Measurements from ENCODE around the gene DENND6A.
"Not testable (repeated sequence)": the region's sequence is repeated elsewhere in the genome, so short reads cannot be mapped to it uniquely, and the experiment has no call there.

The DENND6A gene

GRCh38 chr3:57718118-57718517 lies 25.2 kb upstream of the DENND6A start:
- Histone ChIP-seq H3K4me1 (ENCODE audit: control insufficient read depth, insufficient read depth, low read length) (no peaks in the 10 kb centered on the region), H3K27me3 (ENCODE audit: control insufficient read depth, insufficient read depth, low read length) (no peaks in the 10 kb centered on the region), H3K27ac (ENCODE audit: low read length) (no peak overlapping the region), H3K36me3 (ENCODE audit: control insufficient read depth, insufficient read depth, low read length) (no peaks in the 10 kb centered on the region), H3K4me3 (ENCODE audit: low read length) (no peak overlapping the region), H3K9me3 (ENCODE audit: control insufficient read depth, insufficient read depth, low read length) (no peaks in the 10 kb centered on the region)
- WGBS (ENCODE audit: insufficient coverage, insufficient read length) = no CpG with 5 or more reads among the region's 1 CpG
- no peak for DNase-seq (ENCODE audit: low read depth, low spot score)

- WGBS (ENCODE audit: insufficient coverage, insufficient read length) = no CpG with 5 or more reads among the region's 6 CpGs
- H3K4me1 ChIP-seq (ENCODE audit: control insufficient read depth, insufficient read depth, low read length) = no peaks in the 10 kb centered on the region
- H3K9me3 ChIP-seq (ENCODE audit: control insufficient read depth, insufficient read depth, low read length) = no peaks in the 10 kb centered on the region
- no peak for DNase-seq (ENCODE audit: low read depth, low spot score)
- H3K4me3 ChIP-seq (ENCODE audit: low read length) = no peak overlapping the region
- H3K27me3 ChIP-seq (ENCODE audit: control insufficient read depth, insufficient read depth, low read length) = no peaks in the 10 kb centered on the region
- no peaks in the 10 kb centered on the region for H3K36me3 ChIP-seq (ENCODE audit: control insufficient read depth, insufficient read depth, low read length)
- H3K27ac ChIP-seq (ENCODE audit: low read length) = no peak overlapping the region
Observed at GRCh38 chr3:57717205-57717868, 24.5 kb upstream of the DENND6A start.

- Histone ChIP-seq H3K4me1 (ENCODE audit: control insufficient read depth, insufficient read depth, low read length) (no peaks in the 10 kb centered on the region), H3K4me3 (ENCODE audit: low read length) (no peak overlapping the region), H3K36me3 (ENCODE audit: control insufficient read depth, insufficient read depth, low read length) (no peaks in the 10 kb centered on the region), H3K27me3 (ENCODE audit: control insufficient read depth, insufficient read depth, low read length) (no peaks in the 10 kb centered on the region), H3K9me3 (ENCODE audit: control insufficient read depth, insufficient read depth, low read length) (no peaks in the 10 kb centered on the region), H3K27ac (ENCODE audit: low read length) (no peak overlapping the region)
- no CpG with 5 or more reads among the region's 4 CpGs for WGBS (ENCODE audit: insufficient coverage, insufficient read length)
- DNase-seq (ENCODE audit: low read depth, low spot score) = no peak
Observed at GRCh38 chr3:57715686-57716085, 22.8 kb upstream of the DENND6A start.

- Histone ChIP-seq H3K27me3 (ENCODE audit: control insufficient read depth, insufficient read depth, low read length) (no peaks in the 10 kb centered on the region; the same call in 1 of the 2 replicates), H3K4me1 (ENCODE audit: control insufficient read depth, insufficient read depth, low read length) (no peaks in the 10 kb centered on the region), H3K9me3 (ENCODE audit: control insufficient read depth, insufficient read depth, low read length) (no peaks in the 10 kb centered on the region), H3K27ac (ENCODE audit: low read length) (no peak overlapping the region), H3K4me3 (ENCODE audit: low read length) (no peak overlapping the region), H3K36me3 (ENCODE audit: control insufficient read depth, insufficient read depth, low read length) (no peaks in the 10 kb centered on the region)
- DNase-seq (ENCODE audit: low read depth, low spot score) = no peak
- no CpG with 5 or more reads among the region's 2 CpGs for WGBS (ENCODE audit: insufficient coverage, insufficient read length)
Observed at GRCh38 chr3:57709559-57709958, 16.7 kb upstream of the DENND6A start.

- Histone ChIP-seq H3K4me1 (ENCODE audit: control insufficient read depth, insufficient read depth, low read length) (no peaks in the 10 kb centered on the region), H3K27me3 (ENCODE audit: control insufficient read depth, insufficient read depth, low read length) (no peaks in the 10 kb centered on the region; the same call in 1 of the 2 replicates), H3K36me3 (ENCODE audit: control insufficient read depth, insufficient read depth, low read length) (no peaks in the 10 kb centered on the region), H3K4me3 (ENCODE audit: low read length) (no peak overlapping the region), H3K27ac (ENCODE audit: low read length) (no peak overlapping the region), H3K9me3 (ENCODE audit: control insufficient read depth, insufficient read depth, low read length) (no peaks in the 10 kb centered on the region)
- no peak for DNase-seq (ENCODE audit: low read depth, low spot score)
- WGBS (ENCODE audit: insufficient coverage, insufficient read length) = no CpG with 5 or more reads among the region's 2 CpGs
Observed at GRCh38 chr3:57709031-57709430, 16.2 kb upstream of the DENND6A start.

- Histone ChIP-seq H3K4me1 (ENCODE audit: control insufficient read depth, insufficient read depth, low read length) (no peaks in the 10 kb centered on the region), H3K9me3 (ENCODE audit: control insufficient read depth, insufficient read depth, low read length) (no peaks in the 10 kb centered on the region), H3K4me3 (ENCODE audit: low read length) (no peak overlapping the region), H3K27ac (ENCODE audit: low read length) (no peak overlapping the region), H3K36me3 (ENCODE audit: control insufficient read depth, insufficient read depth, low read length) (no peaks in the 10 kb centered on the region), H3K27me3 (ENCODE audit: control insufficient read depth, insufficient read depth, low read length) (no peaks in the 10 kb centered on the region; the same call in 1 of the 2 replicates)
- no CpG with 5 or more reads among the region's 3 CpGs for WGBS (ENCODE audit: insufficient coverage, insufficient read length)
- DNase-seq (ENCODE audit: low read depth, low spot score) = no peak
Observed at GRCh38 chr3:57706462-57706861, 13.6 kb upstream of the DENND6A start.

GRCh38 chr3:57705351-57705750 lies 12.5 kb upstream of the DENND6A start:
- H3K4me1 ChIP-seq (ENCODE audit: control insufficient read depth, insufficient read depth, low read length); H3K9me3 ChIP-seq (ENCODE audit: control insufficient read depth, insufficient read depth, low read length); H3K36me3 ChIP-seq (ENCODE audit: control insufficient read depth, insufficient read depth, low read length); H3K4me3 ChIP-seq (ENCODE audit: low read length); DNase-seq (ENCODE audit: low read depth, low spot score); H3K27me3 ChIP-seq (ENCODE audit: control insufficient read depth, insufficient read depth, low read length); H3K27ac ChIP-seq (ENCODE audit: low read length): not testable (repeated sequence)
- no CpG with 5 or more reads among the region's 3 CpGs for WGBS (ENCODE audit: insufficient coverage, insufficient read length)

GRCh38 chr3:57701781-57702180 lies 8.9 kb upstream of the DENND6A start:
- no peak for DNase-seq (ENCODE audit: low read depth, low spot score)
- Histone ChIP-seq H3K9me3 (ENCODE audit: control insufficient read depth, insufficient read depth, low read length) (no peaks in the 10 kb centered on the region), H3K4me1 (ENCODE audit: control insufficient read depth, insufficient read depth, low read length) (no peaks in the 10 kb centered on the region), H3K27me3 (ENCODE audit: control insufficient read depth, insufficient read depth, low read length) (no peaks in the 10 kb centered on the region), H3K4me3 (ENCODE audit: low read length) (no peak overlapping the region), H3K27ac (ENCODE audit: low read length) (no peak overlapping the region), H3K36me3 (ENCODE audit: control insufficient read depth, insufficient read depth, low read length) (no peaks in the 10 kb centered on the region)
- WGBS (ENCODE audit: insufficient coverage, insufficient read length) = 100% methylated on average over 2 of the region's 6 CpGs

GRCh38 chr3:57700737-57701136 lies 7.9 kb upstream of the DENND6A start:
- no peak for DNase-seq (ENCODE audit: low read depth, low spot score)
- H3K4me1 ChIP-seq (ENCODE audit: control insufficient read depth, insufficient read depth, low read length) = no peaks in the 10 kb centered on the region
- no peaks in the 10 kb centered on the region for H3K27me3 ChIP-seq (ENCODE audit: control insufficient read depth, insufficient read depth, low read length)
- no peaks in the 10 kb centered on the region for H3K36me3 ChIP-seq (ENCODE audit: control insufficient read depth, insufficient read depth, low read length)
- no peak overlapping the region for H3K4me3 ChIP-seq (ENCODE audit: low read length)
- no peaks in the 10 kb centered on the region for H3K9me3 ChIP-seq (ENCODE audit: control insufficient read depth, insufficient read depth, low read length)
- no peak overlapping the region for H3K27ac ChIP-seq (ENCODE audit: low read length)
- no CpG with 5 or more reads among the region's 9 CpGs for WGBS (ENCODE audit: insufficient coverage, insufficient read length)

GRCh38 chr3:57699591-57699990 lies 6.7 kb upstream of the DENND6A start:
- no peaks in the 10 kb centered on the region for H3K4me1 ChIP-seq (ENCODE audit: control insufficient read depth, insufficient read depth, low read length)
- WGBS (ENCODE audit: insufficient coverage, insufficient read length) = no CpG with 5 or more reads among the region's 2 CpGs

GRCh38 chr3:57696801-57697321 lies 4.0 kb upstream of the DENND6A start:
- H3K4me1 ChIP-seq (ENCODE audit: control insufficient read depth, insufficient read depth, low read length) = no peaks in the 10 kb centered on the region
- WGBS (ENCODE audit: insufficient coverage, insufficient read length) = no CpG with 5 or more reads among the region's 3 CpGs
- H3K9me3 ChIP-seq (ENCODE audit: control insufficient read depth, insufficient read depth, low read length) = no peaks in the 10 kb centered on the region
- no peaks in the 10 kb centered on the region for H3K27me3 ChIP-seq (ENCODE audit: control insufficient read depth, insufficient read depth, low read length)
- no peak overlapping the region for H3K27ac ChIP-seq (ENCODE audit: low read length)
- DNase-seq (ENCODE audit: low read depth, low spot score) = no peak
- H3K4me3 ChIP-seq (ENCODE audit: low read length) = no peak overlapping the region
- no peaks in the 10 kb centered on the region for H3K36me3 ChIP-seq (ENCODE audit: control insufficient read depth, insufficient read depth, low read length)

More at GRCh38 chr3:57699591-57699990, 6.7 kb upstream of the DENND6A start:
- Histone ChIP-seq H3K27me3 (ENCODE audit: control insufficient read depth, insufficient read depth, low read length) (no peaks in the 10 kb centered on the region), H3K4me3 (ENCODE audit: low read length) (no peak overlapping the region), H3K36me3 (ENCODE audit: control insufficient read depth, insufficient read depth, low read length) (no peaks in the 10 kb centered on the region), H3K9me3 (ENCODE audit: control insufficient read depth, insufficient read depth, low read length) (no peaks in the 10 kb centered on the region), H3K27ac (ENCODE audit: low read length) (no peak overlapping the region)
- no peak for DNase-seq (ENCODE audit: low read depth, low spot score)
